GM18517 (cell line): Measurements from ENCODE around the gene AFF4.
"Not testable (repeated sequence)": the region's sequence is repeated elsewhere in the genome, so short reads cannot be mapped to it uniquely, and the experiment has no call there.

ENCODE experiments used
- ATAC-seq: cut with Tn5 transposase; IDR thresholded peaks from one replicate; pipeline ENCODE4 v1.9.1; 2021; ENCODE audit warnings: mild to moderate bottlenecking, moderate library complexity; ENCODE audit not compliant: unreplicated experiment

AFF4 gene

GRCh38 chr5:132953710-132954109 is 9.7 kb downstream of the AFF4 start:
- no peak for ATAC-seq

- ATAC-seq = no peak
Measured at GRCh38 chr5:132952829-132953228, 10.6 kb downstream of the AFF4 start.

- no peak for ATAC-seq
Measured at GRCh38 chr5:132951897-132952296, 11.5 kb downstream of the AFF4 start.

GRCh38 chr5:132949136-132949535 is 14.3 kb downstream of the AFF4 start:
- no peak for ATAC-seq

- ATAC-seq = no peak
Measured at GRCh38 chr5:132947671-132948070, 15.8 kb downstream of the AFF4 start.

GRCh38 chr5:132945315-132945714 is 18.1 kb downstream of the AFF4 start:
- ATAC-seq = not testable (repeated sequence)

- ATAC-seq = no peak
Measured at GRCh38 chr5:132943362-132944022, 19.9 kb downstream of the AFF4 start.

GRCh38 chr5:132941331-132941730 is 22.1 kb downstream of the AFF4 start:
- no peak for ATAC-seq

GRCh38 chr5:132928062-132928407 is 35.4 kb downstream of the AFF4 start:
- no peak for ATAC-seq

- ATAC-seq = no peak
Measured at GRCh38 chr5:132927355-132928061, 35.9 kb downstream of the AFF4 start.

- no peak for ATAC-seq
Measured at GRCh38 chr5:132926437-132926836, 37.0 kb downstream of the AFF4 start.

- ATAC-seq = no peak
Measured at GRCh38 chr5:132916086-132916485, 47.3 kb downstream of the AFF4 start.

GRCh38 chr5:132915681-132916080 is 47.8 kb downstream of the AFF4 start:
- ATAC-seq = no peak

- ATAC-seq = no peak
Measured at GRCh38 chr5:132909702-132910101, 53.7 kb downstream of the AFF4 start.

- no peak for ATAC-seq
Measured at GRCh38 chr5:132907161-132907560, 56.3 kb downstream of the AFF4 start.

- ATAC-seq = no peak
Measured at GRCh38 chr5:132905938-132906337, 57.5 kb downstream of the AFF4 start.

- no peak for ATAC-seq
Measured at GRCh38 chr5:132901730-132902129, 61.7 kb downstream of the AFF4 start.

- ATAC-seq = no peak
Measured at GRCh38 chr5:132901036-132901435, 62.4 kb downstream of the AFF4 start.

- no peak for ATAC-seq
Measured at GRCh38 chr5:132898094-132898493, 65.3 kb downstream of the AFF4 start.

- no peak for ATAC-seq
Measured at GRCh38 chr5:132896685-132897084, 66.7 kb downstream of the AFF4 start.

- ATAC-seq = no peak
Measured at GRCh38 chr5:132895719-132896305, 67.6 kb downstream of the AFF4 start.

GRCh38 chr5:132890817-132891216 is 72.6 kb downstream of the AFF4 start:
- ATAC-seq = no peak
